SK-N-SH treated with all-trans-retinoic acid at 6 μM for 48 hours (cell line): ENCODE measurements around the gene MCF2.
"Not testable (repeated sequence)": the region's sequence is repeated elsewhere in the genome, so short reads cannot be mapped to it uniquely, and the experiment has no call there.

ENCODE experiments used
- ARNTL ChIP-seq: fragments of 450-650 bp; formaldehyde crosslinking; IDR thresholded peaks from 2 replicates; pipeline ENCODE4 v1.5.0; 2020; ENCODE audit warnings: low read depth, mild to moderate bottlenecking, moderate library complexity, borderline replicate concordance
- CSDC2 ChIP-seq: fragments of 250-450 bp; sonication (Bioruptor Pico); IDR thresholded peaks from 2 replicates; pipeline ENCODE4 v1.5.0; 2020; ENCODE audit warnings: mild to moderate bottlenecking, moderate library complexity
- ISL1 ChIP-seq: fragments of 250-450 bp; sonication (Bioruptor Pico); IDR thresholded peaks from 2 replicates; pipeline ENCODE4 v2.1.2; 2022; ENCODE audit warnings: mild to moderate bottlenecking, moderate library complexity
- SNAI2 ChIP-seq: fragments of 250-450 bp; sonication (Bioruptor Pico); IDR thresholded peaks from 2 replicates; pipeline ENCODE4 v1.5.0; 2020; ENCODE audit warnings: mild to moderate bottlenecking, moderate library complexity
- TOX ChIP-seq: fragments of 250-450 bp; sonication (Bioruptor Pico); IDR thresholded peaks from 2 replicates; pipeline ENCODE4 v1.8.0; 2021; ENCODE audit warnings: mild to moderate bottlenecking, moderate library complexity, borderline replicate concordance
- TF ChIP-seq, protein P1 (sequence below): fragments of 250-450 bp; sonication (Bioruptor Pico); IDR thresholded peaks from 2 replicates; pipeline ENCODE4 v1.8.0; 2020; ENCODE audit warnings: mild to moderate bottlenecking, moderate library complexity, borderline replicate concordance
- TF ChIP-seq, protein P2 (sequence below): fragments of 250-450 bp; sonication (Bioruptor Pico); IDR thresholded peaks from 2 replicates; pipeline ENCODE4 v1.5.1; 2020; ENCODE audit warnings: low read depth, mild to moderate bottlenecking, moderate library complexity
- TF ChIP-seq, protein P3 (sequence below): fragments of 250-450 bp; sonication (Bioruptor Pico); IDR thresholded peaks from 2 replicates; pipeline ENCODE4 v1.5.0; 2020; ENCODE audit warnings: mild to moderate bottlenecking, moderate library complexity
- TF ChIP-seq, protein P4 (sequence below): fragments of 250-450 bp; sonication (Bioruptor Pico); IDR thresholded peaks from 2 replicates; pipeline ENCODE4 v1.5.1; 2021; ENCODE audit warnings: mild to moderate bottlenecking, moderate library complexity

DNA sequence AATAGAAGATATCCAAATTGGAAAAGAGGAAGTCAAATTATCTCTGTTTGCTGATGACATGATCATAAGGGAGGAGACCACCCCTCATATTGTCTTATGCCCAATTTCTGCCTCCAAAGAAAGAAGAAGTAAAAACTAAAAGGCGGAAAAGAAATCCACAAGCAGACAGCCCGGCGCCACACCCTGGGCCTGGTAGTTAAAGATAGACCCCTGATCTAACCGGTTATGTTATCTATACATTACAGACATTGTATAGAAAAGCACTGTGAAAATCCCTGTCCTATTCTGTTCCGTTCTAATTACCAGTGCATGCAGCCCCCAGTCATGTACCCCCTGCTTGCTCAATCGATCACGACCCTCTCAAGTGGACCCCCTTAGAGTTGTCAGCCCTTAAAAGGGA, 22.8 kb downstream of the MCF2 start:
- not testable (repeated sequence) for TF ChIP-seq ARNTL; SNAI2; TOX (CRISPR knock-in tag); ISL1 (CRISPR knock-in tag); CSDC2 (CRISPR knock-in tag)
- TF ChIP-seq, protein P1, sequence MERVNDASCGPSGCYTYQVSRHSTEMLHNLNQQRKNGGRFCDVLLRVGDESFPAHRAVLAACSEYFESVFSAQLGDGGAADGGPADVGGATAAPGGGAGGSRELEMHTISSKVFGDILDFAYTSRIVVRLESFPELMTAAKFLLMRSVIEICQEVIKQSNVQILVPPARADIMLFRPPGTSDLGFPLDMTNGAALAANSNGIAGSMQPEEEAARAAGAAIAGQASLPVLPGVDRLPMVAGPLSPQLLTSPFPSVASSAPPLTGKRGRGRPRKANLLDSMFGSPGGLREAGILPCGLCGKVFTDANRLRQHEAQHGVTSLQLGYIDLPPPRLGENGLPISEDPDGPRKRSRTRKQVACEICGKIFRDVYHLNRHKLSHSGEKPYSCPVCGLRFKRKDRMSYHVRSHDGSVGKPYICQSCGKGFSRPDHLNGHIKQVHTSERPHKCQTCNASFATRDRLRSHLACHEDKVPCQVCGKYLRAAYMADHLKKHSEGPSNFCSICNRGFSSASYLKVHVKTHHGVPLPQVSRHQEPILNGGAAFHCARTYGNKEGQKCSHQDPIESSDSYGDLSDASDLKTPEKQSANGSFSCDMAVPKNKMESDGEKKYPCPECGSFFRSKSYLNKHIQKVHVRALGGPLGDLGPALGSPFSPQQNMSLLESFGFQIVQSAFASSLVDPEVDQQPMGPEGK (CRISPR knock-in tag): not testable (repeated sequence)
- TF ChIP-seq, protein P2, sequence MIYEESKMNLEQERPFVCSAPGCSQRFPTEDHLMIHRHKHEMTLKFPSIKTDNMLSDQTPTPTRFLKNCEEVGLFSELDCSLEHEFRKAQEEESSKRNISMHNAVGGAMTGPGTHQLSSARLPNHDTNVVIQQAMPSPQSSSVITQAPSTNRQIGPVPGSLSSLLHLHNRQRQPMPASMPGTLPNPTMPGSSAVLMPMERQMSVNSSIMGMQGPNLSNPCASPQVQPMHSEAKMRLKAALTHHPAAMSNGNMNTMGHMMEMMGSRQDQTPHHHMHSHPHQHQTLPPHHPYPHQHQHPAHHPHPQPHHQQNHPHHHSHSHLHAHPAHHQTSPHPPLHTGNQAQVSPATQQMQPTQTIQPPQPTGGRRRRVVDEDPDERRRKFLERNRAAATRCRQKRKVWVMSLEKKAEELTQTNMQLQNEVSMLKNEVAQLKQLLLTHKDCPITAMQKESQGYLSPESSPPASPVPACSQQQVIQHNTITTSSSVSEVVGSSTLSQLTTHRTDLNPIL (CRISPR knock-in tag): not testable (repeated sequence)
- TF ChIP-seq, protein P3, sequence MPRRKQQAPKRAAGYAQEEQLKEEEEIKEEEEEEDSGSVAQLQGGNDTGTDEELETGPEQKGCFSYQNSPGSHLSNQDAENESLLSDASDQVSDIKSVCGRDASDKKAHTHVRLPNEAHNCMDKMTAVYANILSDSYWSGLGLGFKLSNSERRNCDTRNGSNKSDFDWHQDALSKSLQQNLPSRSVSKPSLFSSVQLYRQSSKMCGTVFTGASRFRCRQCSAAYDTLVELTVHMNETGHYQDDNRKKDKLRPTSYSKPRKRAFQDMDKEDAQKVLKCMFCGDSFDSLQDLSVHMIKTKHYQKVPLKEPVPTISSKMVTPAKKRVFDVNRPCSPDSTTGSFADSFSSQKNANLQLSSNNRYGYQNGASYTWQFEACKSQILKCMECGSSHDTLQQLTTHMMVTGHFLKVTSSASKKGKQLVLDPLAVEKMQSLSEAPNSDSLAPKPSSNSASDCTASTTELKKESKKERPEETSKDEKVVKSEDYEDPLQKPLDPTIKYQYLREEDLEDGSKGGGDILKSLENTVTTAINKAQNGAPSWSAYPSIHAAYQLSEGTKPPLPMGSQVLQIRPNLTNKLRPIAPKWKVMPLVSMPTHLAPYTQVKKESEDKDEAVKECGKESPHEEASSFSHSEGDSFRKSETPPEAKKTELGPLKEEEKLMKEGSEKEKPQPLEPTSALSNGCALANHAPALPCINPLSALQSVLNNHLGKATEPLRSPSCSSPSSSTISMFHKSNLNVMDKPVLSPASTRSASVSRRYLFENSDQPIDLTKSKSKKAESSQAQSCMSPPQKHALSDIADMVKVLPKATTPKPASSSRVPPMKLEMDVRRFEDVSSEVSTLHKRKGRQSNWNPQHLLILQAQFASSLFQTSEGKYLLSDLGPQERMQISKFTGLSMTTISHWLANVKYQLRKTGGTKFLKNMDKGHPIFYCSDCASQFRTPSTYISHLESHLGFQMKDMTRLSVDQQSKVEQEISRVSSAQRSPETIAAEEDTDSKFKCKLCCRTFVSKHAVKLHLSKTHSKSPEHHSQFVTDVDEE (CRISPR knock-in tag): not testable (repeated sequence)
- TF ChIP-seq, protein P4, sequence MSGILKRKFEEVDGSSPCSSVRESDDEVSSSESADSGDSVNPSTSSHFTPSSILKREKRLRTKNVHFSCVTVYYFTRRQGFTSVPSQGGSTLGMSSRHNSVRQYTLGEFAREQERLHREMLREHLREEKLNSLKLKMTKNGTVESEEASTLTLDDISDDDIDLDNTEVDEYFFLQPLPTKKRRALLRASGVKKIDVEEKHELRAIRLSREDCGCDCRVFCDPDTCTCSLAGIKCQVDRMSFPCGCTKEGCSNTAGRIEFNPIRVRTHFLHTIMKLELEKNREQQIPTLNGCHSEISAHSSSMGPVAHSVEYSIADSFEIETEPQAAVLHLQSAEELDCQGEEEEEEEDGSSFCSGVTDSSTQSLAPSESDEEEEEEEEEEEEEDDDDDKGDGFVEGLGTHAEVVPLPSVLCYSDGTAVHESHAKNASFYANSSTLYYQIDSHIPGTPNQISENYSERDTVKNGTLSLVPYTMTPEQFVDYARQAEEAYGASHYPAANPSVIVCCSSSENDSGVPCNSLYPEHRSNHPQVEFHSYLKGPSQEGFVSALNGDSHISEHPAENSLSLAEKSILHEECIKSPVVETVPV (CRISPR knock-in tag): not testable (repeated sequence)
